ENCODE results near the gene CITED4. TPM values are rescaled to one million over a fixed set of nuclear protein-coding genes. Genes with fewer than 3 reads are reported as not detected.

CITED4 gene
- total RNA-seq, 3 donors from 2014 or later: 12.2 to 136 (median 26.9) TPM

DNA sequence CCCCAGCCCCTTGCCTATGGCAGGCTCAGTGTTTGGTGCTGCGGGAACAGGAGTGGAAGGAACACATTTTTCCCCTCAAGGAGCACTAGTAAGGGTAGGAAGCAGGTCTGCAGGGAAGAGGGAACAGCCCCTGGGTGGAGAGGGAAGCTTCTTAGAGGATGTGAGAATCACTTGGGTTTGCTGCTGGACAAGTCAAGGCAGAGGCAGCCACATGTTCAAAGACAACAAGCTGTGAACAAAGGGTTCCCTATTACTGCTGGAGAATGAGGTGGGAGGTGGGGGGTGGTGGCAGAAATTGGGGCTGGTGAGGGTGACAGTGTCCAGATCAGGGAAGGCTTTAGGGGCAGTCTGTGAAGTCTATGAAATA, 24.8 kb upstream of the CITED4 start:
- H3K27ac ChIP-seq: peak overlapping the region; percentile 21 to 38
- no peaks in the 10 kb centered on the region for H3K4me1 ChIP-seq
- TF ChIP-seq POLR2AphosphoS5 (IDR thresholded peaks at IDR 0.05) (no peak), POLR2A (IDR thresholded peaks at IDR 0.05) (no peak)
- TF ChIP-seq, protein P1, sequence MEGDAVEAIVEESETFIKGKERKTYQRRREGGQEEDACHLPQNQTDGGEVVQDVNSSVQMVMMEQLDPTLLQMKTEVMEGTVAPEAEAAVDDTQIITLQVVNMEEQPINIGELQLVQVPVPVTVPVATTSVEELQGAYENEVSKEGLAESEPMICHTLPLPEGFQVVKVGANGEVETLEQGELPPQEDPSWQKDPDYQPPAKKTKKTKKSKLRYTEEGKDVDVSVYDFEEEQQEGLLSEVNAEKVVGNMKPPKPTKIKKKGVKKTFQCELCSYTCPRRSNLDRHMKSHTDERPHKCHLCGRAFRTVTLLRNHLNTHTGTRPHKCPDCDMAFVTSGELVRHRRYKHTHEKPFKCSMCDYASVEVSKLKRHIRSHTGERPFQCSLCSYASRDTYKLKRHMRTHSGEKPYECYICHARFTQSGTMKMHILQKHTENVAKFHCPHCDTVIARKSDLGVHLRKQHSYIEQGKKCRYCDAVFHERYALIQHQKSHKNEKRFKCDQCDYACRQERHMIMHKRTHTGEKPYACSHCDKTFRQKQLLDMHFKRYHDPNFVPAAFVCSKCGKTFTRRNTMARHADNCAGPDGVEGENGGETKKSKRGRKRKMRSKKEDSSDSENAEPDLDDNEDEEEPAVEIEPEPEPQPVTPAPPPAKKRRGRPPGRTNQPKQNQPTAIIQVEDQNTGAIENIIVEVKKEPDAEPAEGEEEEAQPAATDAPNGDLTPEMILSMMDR (IDR thresholded peaks at IDR 0.05): no peak
- intact Hi-C loops (cut with DNase I; ENCODE audit: low total_unique reads): no loop called here
- no peaks in the 10 kb centered on the region for H3K36me3 ChIP-seq
- H3K9me3 ChIP-seq: no peaks in the 10 kb centered on the region
- H3K4me3 ChIP-seq: no peak overlapping the region
- DNase-seq (ENCODE audit: low spot score in 2 of 2): no peak
- H3K27me3 ChIP-seq: peaks cover 4 to 9% of the 10 kb centered on the region in 2 donors

DNA sequence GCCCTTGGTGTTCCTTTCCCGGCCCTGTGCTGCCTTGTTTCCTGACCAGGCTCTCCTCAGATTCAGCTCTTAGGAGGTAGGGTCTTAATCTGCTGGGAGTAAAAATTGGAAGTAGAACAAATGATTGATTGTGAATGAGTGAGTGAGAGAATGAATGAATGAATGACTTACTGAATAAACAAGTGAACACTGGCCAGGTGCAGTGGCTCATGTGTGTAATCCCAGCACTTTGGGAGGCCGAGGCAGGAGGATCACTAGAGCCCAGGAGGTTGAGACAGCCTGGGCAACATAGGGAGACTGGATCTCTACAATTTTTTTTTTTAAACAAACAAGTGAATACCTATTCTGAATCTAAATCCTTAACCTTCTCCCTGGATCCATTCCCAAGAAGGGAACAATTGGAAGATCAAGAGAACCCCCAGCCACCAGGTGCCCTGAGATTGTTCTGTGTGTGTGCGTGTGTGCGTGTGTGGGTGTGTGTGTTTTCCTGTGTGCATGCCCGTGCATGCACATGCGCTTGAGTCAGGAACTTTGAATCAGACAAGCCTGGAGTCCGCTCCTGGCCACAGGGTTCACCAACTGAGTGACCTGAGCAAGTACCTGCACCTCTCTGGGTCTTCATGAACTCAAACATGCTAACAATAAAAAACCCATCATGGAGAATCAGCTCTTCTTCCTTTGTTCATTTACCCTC, 24.3 kb upstream of the CITED4 start:
- peaks cover 0 to 1% of the 10 kb centered on the region in 2 donors for H3K4me1 ChIP-seq
- intact Hi-C loops (cut with DNase I; ENCODE audit: low total_unique reads): no loop called here
- no peaks in the 10 kb centered on the region for H3K9me3 ChIP-seq
- TF ChIP-seq POLR2A (IDR thresholded peaks at IDR 0.05) (no peak), POLR2AphosphoS5 (IDR thresholded peaks at IDR 0.05) (no peak)
- TF ChIP-seq, protein P1 (IDR thresholded peaks at IDR 0.05): no peak
- peaks cover 4 to 9% of the 10 kb centered on the region in 2 donors for H3K27me3 ChIP-seq
- H3K27ac ChIP-seq: peak overlapping the region; percentile 23 to 38
- H3K4me3 ChIP-seq: no peak overlapping the region
- H3K36me3 ChIP-seq: no peaks in the 10 kb centered on the region
- no peak for DNase-seq (ENCODE audit: low spot score in 2 of 2)

DNA sequence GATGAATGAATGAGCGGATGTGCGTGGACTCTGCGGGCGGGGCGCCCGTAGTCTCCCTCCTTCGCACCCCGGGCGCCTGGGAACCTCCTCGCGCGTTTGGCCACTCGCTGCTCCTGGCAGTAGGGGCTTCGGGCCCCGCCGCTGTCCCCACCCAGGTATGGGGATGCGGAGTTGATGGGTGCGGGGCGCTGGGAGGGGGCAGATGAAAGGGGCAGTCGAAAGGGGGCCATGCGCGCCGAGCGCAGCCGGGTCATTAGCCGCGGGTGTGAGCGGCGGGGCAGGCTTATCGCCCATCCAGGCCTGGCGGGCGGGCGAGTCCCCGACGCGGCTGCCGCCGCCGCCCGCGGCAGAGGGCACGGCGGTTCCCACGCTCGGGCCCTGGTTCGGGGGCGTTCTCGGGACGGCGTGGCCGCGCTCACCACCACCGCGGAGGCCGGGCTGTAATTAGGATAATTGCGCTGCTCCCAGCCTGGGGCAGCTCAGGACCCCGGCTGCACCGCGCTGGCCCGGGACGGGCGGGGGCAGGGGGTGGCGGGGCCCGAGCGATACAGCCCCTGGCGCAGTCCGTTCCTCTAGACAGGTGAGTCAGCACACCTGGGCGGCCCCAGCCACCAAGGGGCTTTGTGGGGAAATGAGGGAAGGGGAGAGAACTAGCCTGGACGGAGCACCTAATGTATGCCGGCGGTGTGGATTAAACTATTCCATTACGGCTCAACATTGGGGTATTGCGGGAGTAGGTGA, 22.1 kb upstream of the CITED4 start:
- Histone ChIP-seq H3K4me1 (peaks cover 0 to 5% of the 10 kb centered on the region in 2 donors), H3K27me3 (peaks cover 4 to 9% of the 10 kb centered on the region in 2 donors), H3K27ac (no peak overlapping the region), H3K4me3 (peak overlapping the region; percentile 3 to 40 (median 7)), H3K36me3 (no peaks in the 10 kb centered on the region), H3K9me3 (no peaks in the 10 kb centered on the region)
- intact Hi-C loops (cut with DNase I; ENCODE audit: low total_unique reads): no loop called here
- DNase-seq (ENCODE audit: low spot score in 2 of 2): no peak
- TF ChIP-seq POLR2A (IDR thresholded peaks at IDR 0.05) (no peak), POLR2AphosphoS5 (IDR thresholded peaks at IDR 0.05) (no peak)
- TF ChIP-seq, protein P1 (IDR thresholded peaks at IDR 0.05): no peak

DNA sequence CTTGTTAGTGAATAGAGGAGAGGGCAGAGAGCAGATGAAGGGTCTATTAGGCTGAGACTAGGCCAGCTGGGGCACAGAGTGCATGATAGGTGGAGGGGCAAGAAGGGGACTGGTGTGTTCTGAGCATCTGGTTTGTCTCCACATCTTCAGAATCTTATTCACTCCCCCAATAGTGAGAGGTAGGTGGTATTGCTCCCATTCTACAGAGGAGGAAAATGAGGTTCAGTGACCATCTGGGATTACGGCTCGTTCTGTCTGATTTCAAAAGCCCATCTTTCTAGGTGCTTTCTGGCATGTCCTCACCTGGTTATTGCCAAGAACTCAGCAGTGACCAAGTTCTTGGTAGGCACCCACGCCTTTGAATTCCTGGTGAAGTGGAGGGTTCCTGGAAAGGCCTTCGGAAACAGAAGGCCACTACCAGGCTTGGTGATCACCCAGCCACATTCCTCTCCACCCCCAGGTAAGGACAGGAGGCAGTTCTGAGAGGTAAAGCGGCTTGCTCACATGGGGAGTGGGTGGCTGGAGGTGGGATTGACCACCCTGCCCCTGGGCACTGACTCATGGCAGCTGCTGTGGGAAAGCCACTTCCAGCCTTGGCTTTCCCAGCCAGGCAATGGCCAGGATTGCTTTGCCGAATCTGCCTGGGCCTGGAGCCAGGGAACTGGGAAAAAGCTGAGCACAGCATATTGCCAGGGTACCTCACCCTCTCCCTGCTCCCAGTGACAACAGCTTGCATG, 18.8 kb upstream of the CITED4 start:
- TF ChIP-seq, protein P1 (IDR thresholded peaks at IDR 0.05): no peak
- TF ChIP-seq POLR2AphosphoS5 (IDR thresholded peaks at IDR 0.05): peak in 2 of 3 donors; percentile 40 to 51
- Histone ChIP-seq H3K27ac (peak overlapping the region in 1 of 2 donors; percentile 49), H3K27me3 (peaks cover 4 to 9% of the 10 kb centered on the region in 2 donors), H3K9me3 (peaks cover 0 to 8% of the 10 kb centered on the region in 2 donors), H3K36me3 (no peaks in the 10 kb centered on the region), H3K4me3 (no peak overlapping the region), H3K4me1 (peaks cover 0 to 5% of the 10 kb centered on the region in 2 donors)
- intact Hi-C loops (cut with DNase I; ENCODE audit: low total_unique reads): no loop called here
- peak in 1 of 2 donors; percentile 78 for DNase-seq (ENCODE audit: low spot score in 2 of 2)

All from breast epithelium (tissue), 4 donors.